SU-DHL-6 (cell line): ENCODE measurements around the gene SLC7A9.

Source experiments
- CTCF ChIP-seq: fragments of 200-600 bp; sonication (generic); IDR thresholded peaks from one replicate; pipeline ENCODE4 v1.5.1; 2017; ENCODE audit warnings: antibody characterized with exemption, mild to moderate bottlenecking, low read length, moderate library complexity; ENCODE audit not compliant: insufficient read depth, poor library complexity, severe bottlenecking
- EZH2phosphoT487 ChIP-seq: fragments of 200-600 bp; sonication (generic), shearing (Covaris generic); conservative IDR thresholded peaks from 2 replicates; pipeline ENCODE4 v1.6.1; 2018; ENCODE audit warnings: mild to moderate bottlenecking, antibody characterized with exemption, low read length, moderate library complexity, mixed read lengths

GRCh38 chr19:32886241-32886640 is 16.7 kb upstream of the SLC7A9 start:
- TF ChIP-seq CTCF (no peak), EZH2phosphoT487 (no peak)
